Fibroblast of mammary gland (primary cell): ENCODE results near the gene SUFU.

ENCODE experiments used
- DNase-seq: peaks from one replicate; pipeline ENCODE4 v3.0.0-alpha.2; 2010; ENCODE audit warnings: low read depth
- H3K4me3 ChIP-seq: 2 replicates; pipeline ENCODE4 v1.5.1; 2011; ENCODE audit warnings: low read depth, mild to moderate bottlenecking, low read length, moderate library complexity; ENCODE audit not compliant: control insufficient read depth
- TF ChIP-seq, protein P1 (sequence below): conservative IDR thresholded peaks from 2 replicates; pipeline ENCODE4 v1.5.1; 2011; ENCODE audit warnings: low read depth, low read length, inconsistent platforms; ENCODE audit not compliant: control insufficient read depth, insufficient read depth

Gene SUFU

DNA sequence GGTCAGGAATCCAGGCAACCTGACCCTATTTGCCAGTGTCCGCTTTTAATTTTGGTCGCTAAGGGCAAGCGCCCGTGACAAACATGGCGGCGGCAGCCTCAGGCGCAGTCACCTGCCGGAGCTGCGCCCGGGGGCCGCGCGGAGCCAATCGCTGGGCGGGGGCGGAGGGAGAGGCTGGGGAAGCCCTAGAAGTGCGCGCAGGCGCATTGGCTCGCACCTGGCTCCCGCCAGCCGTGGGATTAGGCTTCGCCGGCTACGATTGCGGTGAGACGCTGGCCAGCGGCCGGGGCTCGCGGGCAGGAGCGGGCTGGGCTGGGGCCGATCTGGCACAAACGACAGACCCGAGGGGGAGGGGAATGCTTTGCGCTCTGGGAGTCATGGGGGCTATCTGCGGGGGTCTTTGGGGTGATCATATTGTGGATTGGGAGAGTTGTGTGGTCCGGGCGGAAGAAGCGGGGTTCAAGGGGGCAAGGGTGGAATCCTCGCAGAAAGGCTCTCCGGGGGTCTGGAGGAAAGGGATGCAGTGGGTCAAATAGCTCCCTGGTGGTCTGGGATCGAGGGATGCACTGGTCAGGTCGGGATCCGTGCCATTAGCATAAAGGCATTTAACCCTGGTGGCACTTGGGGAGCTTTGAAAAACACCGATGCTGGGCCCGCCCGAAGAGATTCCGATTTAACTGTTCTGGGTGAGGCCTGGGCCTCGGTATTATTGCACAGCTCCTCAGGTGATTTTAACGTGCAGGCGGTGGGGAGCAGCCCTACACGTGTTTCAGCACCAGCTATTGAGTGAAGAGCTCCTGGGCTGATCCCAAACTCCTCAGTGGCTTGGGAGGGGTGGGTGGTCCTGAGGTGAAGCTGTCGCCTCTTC lies 42.4 kb upstream of the SUFU start:
- peak; percentile 63 for DNase-seq
- TF ChIP-seq, protein P1, sequence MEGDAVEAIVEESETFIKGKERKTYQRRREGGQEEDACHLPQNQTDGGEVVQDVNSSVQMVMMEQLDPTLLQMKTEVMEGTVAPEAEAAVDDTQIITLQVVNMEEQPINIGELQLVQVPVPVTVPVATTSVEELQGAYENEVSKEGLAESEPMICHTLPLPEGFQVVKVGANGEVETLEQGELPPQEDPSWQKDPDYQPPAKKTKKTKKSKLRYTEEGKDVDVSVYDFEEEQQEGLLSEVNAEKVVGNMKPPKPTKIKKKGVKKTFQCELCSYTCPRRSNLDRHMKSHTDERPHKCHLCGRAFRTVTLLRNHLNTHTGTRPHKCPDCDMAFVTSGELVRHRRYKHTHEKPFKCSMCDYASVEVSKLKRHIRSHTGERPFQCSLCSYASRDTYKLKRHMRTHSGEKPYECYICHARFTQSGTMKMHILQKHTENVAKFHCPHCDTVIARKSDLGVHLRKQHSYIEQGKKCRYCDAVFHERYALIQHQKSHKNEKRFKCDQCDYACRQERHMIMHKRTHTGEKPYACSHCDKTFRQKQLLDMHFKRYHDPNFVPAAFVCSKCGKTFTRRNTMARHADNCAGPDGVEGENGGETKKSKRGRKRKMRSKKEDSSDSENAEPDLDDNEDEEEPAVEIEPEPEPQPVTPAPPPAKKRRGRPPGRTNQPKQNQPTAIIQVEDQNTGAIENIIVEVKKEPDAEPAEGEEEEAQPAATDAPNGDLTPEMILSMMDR: no peak
- peak overlapping the region; percentile 55 for H3K4me3 ChIP-seq

DNA sequence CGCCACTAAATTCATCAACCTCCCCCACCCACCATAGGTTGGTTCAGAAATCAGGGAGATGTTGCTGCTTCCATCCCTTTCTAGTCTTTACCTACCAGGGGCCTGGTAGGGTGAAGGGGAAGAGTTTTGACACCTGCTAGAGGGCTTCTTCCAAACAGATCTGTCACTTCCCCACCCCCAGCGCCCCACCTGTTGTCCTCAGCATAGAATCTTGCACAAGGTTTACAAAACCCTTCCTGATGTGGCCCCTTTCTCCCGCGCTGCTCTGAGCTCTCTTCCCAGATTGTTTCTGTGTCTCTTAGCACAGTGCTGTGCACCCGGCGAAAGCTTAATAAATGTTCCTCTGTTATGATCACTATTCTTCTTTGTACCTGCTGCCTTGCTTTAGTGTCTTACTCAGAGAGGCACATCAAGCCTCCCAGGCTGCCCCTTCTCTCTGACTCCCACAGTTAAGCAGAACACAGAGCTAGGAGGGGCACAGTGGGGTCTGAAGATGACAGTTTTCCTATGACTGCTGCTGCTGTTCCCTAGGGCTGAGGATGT lies 41.2 kb upstream of the SUFU start:
- H3K4me3 ChIP-seq: no peak overlapping the region

DNA sequence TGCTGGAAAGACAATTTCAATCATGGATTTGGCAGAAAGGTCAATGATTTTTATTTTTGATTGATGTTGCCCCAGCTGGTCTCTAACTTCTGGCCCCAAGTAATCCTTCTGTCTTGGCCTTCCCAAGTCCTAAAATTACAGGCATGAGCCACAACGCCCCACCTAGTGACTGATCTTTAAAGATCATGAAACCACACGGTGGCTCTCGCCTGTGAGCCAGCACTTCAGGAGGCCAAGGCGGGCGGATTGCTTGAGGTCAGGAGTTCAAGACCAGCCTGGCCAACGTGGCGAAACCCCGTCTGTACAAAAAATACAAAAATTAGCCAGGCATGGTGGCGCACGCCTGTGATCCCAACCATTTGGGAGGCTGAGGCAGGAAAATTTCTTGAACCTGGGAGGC lies 39.8 kb upstream of the SUFU start:
- TF ChIP-seq, protein P1: no peak
- no peak overlapping the region for H3K4me3 ChIP-seq
- no peak for DNase-seq

More for the DNA sequence above, 41.2 kb upstream of the SUFU start:
- DNase-seq: no peak
- TF ChIP-seq, protein P1: no peak

DNA sequence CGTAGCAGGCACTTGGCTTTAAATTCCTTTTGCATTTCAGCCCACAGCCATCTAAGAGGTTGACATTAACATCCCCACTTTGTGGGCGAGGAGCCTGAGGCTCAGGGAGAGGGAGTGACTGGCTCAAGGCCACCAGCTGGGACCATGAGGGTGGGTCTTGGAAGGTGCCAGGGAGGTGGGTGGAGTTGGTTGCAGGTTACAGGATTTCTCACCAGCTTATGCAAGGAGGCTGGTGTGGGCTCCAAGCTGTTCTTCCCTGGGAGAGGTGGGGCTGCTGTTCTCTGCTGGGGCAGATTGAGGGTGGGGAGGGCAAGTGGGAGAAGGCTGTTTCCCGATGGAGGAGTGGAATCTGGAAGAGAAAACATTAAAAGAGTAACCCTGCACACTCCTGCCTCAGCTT lies 38.3 kb upstream of the SUFU start:
- TF ChIP-seq, protein P1: no peak
- DNase-seq: no peak
- no peak overlapping the region for H3K4me3 ChIP-seq

DNA sequence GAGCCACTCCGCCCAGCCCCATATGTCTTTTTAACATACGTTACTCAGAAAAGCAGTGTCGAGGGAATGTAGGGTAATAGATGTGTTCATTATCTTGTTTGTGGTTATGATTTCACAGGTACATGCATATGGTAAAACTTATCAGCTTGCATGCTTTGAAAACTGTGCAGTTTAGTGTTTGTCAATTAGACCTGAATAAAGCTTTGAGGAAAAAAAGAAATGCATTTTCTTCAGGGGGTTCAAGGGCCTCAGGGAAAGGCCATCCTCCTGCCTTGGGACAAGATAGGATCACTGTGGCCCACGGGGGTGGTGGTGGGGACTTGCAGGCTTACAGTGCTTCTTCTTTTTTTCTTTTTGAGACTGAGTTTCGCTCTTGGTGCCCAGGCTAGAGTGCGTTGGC lies 36.5 kb upstream of the SUFU start:
- TF ChIP-seq, protein P1: no peak
- H3K4me3 ChIP-seq: no peak overlapping the region
- DNase-seq: no peak

DNA sequence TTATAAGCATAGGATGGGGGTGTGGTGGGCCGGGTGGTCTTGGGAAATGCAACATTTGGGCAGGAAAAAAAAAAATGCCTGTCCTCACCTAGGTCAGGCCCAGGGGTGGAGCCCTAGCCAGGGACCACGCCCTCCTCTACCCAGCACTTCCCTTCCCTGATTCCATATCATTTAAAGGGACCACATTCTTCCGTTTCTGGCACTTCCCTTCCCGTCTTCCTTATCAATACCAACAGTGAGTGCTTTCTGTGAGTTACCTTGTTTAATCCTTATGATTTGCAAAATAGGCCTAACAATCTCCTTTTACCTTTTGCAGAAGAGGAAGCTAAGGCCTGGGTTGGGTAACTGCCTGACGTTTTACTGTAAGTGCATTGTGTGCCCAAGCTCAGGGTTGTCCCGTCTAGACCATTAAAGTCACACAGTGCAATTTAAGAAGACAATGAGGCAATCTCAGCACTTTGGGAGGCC lies 35.8 kb upstream of the SUFU start:
- no peak for DNase-seq
- no peak overlapping the region for H3K4me3 ChIP-seq
- TF ChIP-seq, protein P1: no peak
